Karpas-422 (cell line): Measurements from ENCODE around the gene ZC3H14. TPM values are rescaled to one million over a fixed set of nuclear protein-coding genes. Genes with fewer than 3 reads are reported as not detected.

Experiments used
- DNase-seq: peaks from one replicate; pipeline ENCODE4 v3.0.0-alpha.2; 2015
- H2AFZ ChIP-seq: fragments of 200-600 bp; sonication (generic); 2 replicates; pipeline ENCODE4 v1.6.1; 2014; ENCODE audit warnings: antibody characterized with exemption, low read length, mixed read lengths
- H3K27ac ChIP-seq: fragments of 200-600 bp; sonication (generic); 2 replicates; pipeline ENCODE4 v1.5.1; 2014; ENCODE audit warnings: mild to moderate bottlenecking, low read length, moderate library complexity
- H3K27me3 ChIP-seq: fragments of 200-600 bp; sonication (generic); 2 replicates; pipeline ENCODE4 v1.6.1; 2014; ENCODE audit warnings: low read length, mixed read lengths
- H3K36me3 ChIP-seq: fragments of 200-600 bp; sonication (generic); 2 replicates; pipeline ENCODE4 v1.6.1; 2014; ENCODE audit warnings: low read length, mixed read lengths; ENCODE audit not compliant: insufficient read depth
- H3K4me1 ChIP-seq: fragments of 200-600 bp; sonication (generic); 2 replicates; pipeline ENCODE4 v1.6.1; 2014; ENCODE audit warnings: mild to moderate bottlenecking, low read length, mixed read lengths
- H3K4me2 ChIP-seq: fragments of 200-600 bp; sonication (generic); 2 replicates; pipeline ENCODE4 v1.6.1; 2014; ENCODE audit warnings: low read length, low read depth, mild to moderate bottlenecking; ENCODE audit not compliant: poor library complexity, severe bottlenecking
- H3K4me3 ChIP-seq: fragments of 200-600 bp; sonication (generic); 2 replicates; pipeline ENCODE4 v1.5.1; 2014; ENCODE audit warnings: mild to moderate bottlenecking, antibody characterized with exemption, low read length, mixed read lengths
- H3K79me2 ChIP-seq: fragments of 200-600 bp; sonication (generic); 2 replicates; pipeline ENCODE4 v1.6.1; 2014; ENCODE audit warnings: mild to moderate bottlenecking, low read length, mixed read lengths
- H3K9ac ChIP-seq: fragments of 200-600 bp; sonication (generic); 2 replicates; pipeline ENCODE4 v1.6.0; 2014; ENCODE audit warnings: low read length
- H3K9me2 ChIP-seq: fragments of 200-600 bp; sonication (generic), shearing (Covaris generic); replicated peaks from 2 replicates; pipeline ENCODE4 v1.6.0; 2014; ENCODE audit warnings: mild to moderate bottlenecking, low read length, moderate library complexity; ENCODE audit not compliant: insufficient read depth
- H3K9me3 ChIP-seq: fragments of 300-700, 200-600 bp; sonication (generic); 2 replicates; pipeline ENCODE4 v1.6.1; 2014; ENCODE audit warnings: low read length, mixed read lengths
- H4K20me1 ChIP-seq: fragments of 200-600 bp; sonication (generic); 2 replicates; pipeline ENCODE4 v1.6.1; 2014; ENCODE audit warnings: mild to moderate bottlenecking, antibody characterized with exemption, low read length, low read depth; ENCODE audit not compliant: insufficient read depth
- small RNA-seq: library from RNA; depleted of rRNA; stranded (forward); fragments of <200 nt; gene quantifications from one replicate; pipeline ENCODE3, GENCODE V24; 2014
- total RNA-seq: library from RNA; depleted of rRNA; stranded (reverse); fragments of >200 nt; shearing (Covaris generic); gene quantifications from 2 replicates; pipeline ENCODE4 v1.2.3, GENCODE V29; 2014; ENCODE audit warnings: low replicate concordance; rRNA removed

Gene ZC3H14
- total RNA-seq, 1 experiment from 2014 or later = 91.1 TPM

DNA sequence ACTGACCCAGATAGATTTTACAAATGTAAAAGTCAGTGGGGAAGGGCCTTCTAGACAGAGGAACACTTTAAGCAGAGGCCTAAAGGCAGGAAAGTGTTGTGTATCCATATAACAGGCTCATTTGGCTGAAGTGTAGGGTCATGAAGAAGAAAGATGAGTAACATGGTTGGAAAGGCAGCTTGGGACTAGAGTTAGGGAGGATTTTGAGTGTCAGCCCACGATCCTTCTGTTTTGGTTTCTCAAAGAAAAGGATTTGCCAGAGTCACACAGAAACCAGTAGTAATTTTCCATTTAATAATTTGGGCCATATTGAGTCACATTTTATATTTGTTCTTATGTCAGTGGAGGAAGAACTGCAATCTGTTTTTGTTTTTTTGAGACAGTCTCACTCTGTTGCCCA, 76.4 kb downstream of the ZC3H14 start:
- Histone ChIP-seq H3K79me2 (no peaks in the 10 kb centered on the region), H3K9me2 (no peaks in the 10 kb centered on the region)
- DNase-seq = no peak

DNA sequence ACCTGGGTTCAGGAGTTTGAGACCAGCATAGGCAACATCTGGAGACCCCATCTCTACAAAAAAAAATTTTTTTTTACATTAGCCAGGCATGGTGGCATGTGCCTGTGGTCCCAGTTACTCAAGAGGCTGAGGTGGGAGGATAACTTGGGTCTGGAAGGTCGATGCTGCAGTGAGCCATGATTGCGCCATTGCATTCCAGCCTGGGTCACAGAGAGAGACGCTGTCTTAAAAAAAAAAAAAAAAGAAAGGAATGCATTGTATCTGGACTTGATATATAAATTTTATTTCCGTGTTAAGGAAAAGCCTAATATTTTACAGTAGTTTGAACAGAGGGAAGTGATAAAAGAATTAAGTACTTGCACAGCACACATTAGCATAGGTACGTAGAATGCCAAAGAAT, 97.2 kb downstream of the ZC3H14 start:
- no peak for DNase-seq
- no peak overlapping the region for H2AFZ ChIP-seq
- no peaks in the 10 kb centered on the region for H3K9me2 ChIP-seq
- no peak overlapping the region for H3K27ac ChIP-seq
- H3K36me3 ChIP-seq = no peaks in the 10 kb centered on the region
- no peaks in the 10 kb centered on the region for H4K20me1 ChIP-seq
- no peaks in the 10 kb centered on the region for H3K4me1 ChIP-seq
- no peaks in the 10 kb centered on the region for H3K9me3 ChIP-seq
- H3K79me2 ChIP-seq = no peaks in the 10 kb centered on the region
- no peak overlapping the region for H3K4me2 ChIP-seq
- no peak overlapping the region for H3K4me3 ChIP-seq
- H3K27me3 ChIP-seq = no peaks in the 10 kb centered on the region
- no peak overlapping the region for H3K9ac ChIP-seq

More for the DNA sequence above, 76.4 kb downstream of the ZC3H14 start:
- no peak overlapping the region for H3K4me3 ChIP-seq
- no peaks in the 10 kb centered on the region for H3K27me3 ChIP-seq
- H3K4me2 ChIP-seq = no peak overlapping the region
- no peaks in the 10 kb centered on the region for H3K36me3 ChIP-seq
- no peaks in the 10 kb centered on the region for H4K20me1 ChIP-seq
- no peak overlapping the region for H2AFZ ChIP-seq
- peaks cover 5% of the 10 kb centered on the region for H3K4me1 ChIP-seq
- H3K9ac ChIP-seq = no peak overlapping the region
- H3K27ac ChIP-seq = no peak overlapping the region
- peaks cover 6% of the 10 kb centered on the region for H3K9me3 ChIP-seq

DNA sequence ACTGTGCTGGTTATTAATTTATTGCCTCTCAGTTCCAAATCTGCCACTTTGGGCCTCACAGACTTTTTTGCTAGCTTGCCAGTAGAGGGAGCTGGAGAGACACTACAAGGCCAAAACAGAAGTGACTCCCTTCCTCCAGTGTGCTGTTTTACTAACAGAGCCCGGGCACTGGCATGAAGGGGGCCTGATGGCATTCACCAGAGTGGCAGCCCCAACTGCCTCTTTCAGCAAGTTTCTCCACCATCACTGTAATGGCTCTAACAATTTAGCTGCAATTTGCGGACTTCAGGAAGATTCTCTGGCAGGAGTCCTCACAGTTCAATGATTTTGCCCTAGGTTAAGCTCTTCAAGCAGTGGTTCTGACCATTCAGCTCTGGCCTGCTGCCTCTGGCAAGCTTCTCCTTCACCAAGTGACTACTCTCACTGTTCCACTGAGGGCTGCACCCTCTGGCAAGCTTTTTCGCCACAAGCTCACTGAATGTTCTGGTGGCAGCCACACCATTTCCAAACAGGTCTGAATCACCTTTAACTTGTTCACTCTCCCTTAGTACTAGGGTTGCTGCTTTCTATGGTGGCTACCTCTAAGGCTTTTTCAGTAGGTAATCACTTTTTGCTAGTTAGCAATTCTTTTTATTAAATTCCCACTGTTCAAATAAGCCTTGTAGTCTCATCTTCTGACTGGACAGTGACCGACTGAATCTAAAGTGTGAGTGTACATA, 104.9 kb downstream of the ZC3H14 start:
- Histone ChIP-seq H4K20me1 (peaks cover 2% of the 10 kb centered on the region; the same call in 1 of the 2 replicates), H3K36me3 (no peaks in the 10 kb centered on the region), H3K27ac (no peak overlapping the region), H3K4me1 (peaks cover 12% of the 10 kb centered on the region), H3K9ac (no peak overlapping the region), H3K4me2 (peak overlapping the region; percentile 24), H3K79me2 (no peaks in the 10 kb centered on the region), H2AFZ (peak overlapping the region; percentile 4; the same call in 1 of the 2 replicates), H3K9me2 (no peaks in the 10 kb centered on the region), H3K9me3 (no peaks in the 10 kb centered on the region), H3K4me3 (no peak overlapping the region), H3K27me3 (no peaks in the 10 kb centered on the region)
- DNase-seq = peak; percentile 92

DNA sequence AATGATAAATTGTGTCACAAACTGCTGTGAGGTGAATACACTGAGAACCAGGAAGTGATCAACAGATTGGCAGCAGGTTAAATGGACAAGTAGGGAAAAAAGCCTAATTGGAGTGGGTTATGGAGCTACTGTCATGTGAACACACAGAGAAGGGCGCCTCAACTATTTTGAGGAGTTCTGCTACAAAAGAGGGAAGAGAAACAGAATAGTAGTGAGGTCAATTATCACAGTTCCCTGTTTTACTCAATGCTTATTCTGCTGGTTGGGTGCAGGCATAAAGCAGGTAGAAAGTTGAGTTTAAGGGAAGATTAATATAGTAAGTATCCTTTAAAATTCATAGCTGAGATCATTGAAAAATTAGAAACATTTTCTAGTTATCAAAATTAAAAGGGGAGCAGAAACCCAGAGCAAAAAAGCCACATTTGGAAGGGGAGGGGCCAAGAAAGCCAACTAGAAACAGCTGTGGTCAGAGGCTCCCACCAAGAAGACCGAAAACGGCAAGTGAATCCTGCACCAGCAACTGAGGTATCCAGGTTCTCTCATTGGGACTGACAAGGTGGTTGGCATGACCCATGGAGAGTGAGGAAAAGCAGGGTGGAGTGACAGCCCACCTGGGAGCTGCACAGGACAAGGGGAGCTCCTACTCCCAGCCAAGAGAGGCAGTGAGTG, 105.7 kb downstream of the ZC3H14 start:
- no peak overlapping the region for H3K9ac ChIP-seq
- no peak overlapping the region for H3K27ac ChIP-seq
- H2AFZ ChIP-seq = 0 out of 2 replicates have a peak overlapping the region, but pooled peaks have one; percentile 4
- H3K4me1 ChIP-seq = peaks cover 12% of the 10 kb centered on the region
- no peaks in the 10 kb centered on the region for H3K79me2 ChIP-seq
- no peaks in the 10 kb centered on the region for H3K36me3 ChIP-seq
- peaks cover 2% of the 10 kb centered on the region; the same call in 1 of the 2 replicates for H4K20me1 ChIP-seq
- H3K9me2 ChIP-seq = no peaks in the 10 kb centered on the region
- no peak overlapping the region for H3K4me3 ChIP-seq
- peak; percentile 54 for DNase-seq
- H3K27me3 ChIP-seq = no peaks in the 10 kb centered on the region
- no peaks in the 10 kb centered on the region for H3K9me3 ChIP-seq
- peak overlapping the region; percentile 24 for H3K4me2 ChIP-seq

DNA sequence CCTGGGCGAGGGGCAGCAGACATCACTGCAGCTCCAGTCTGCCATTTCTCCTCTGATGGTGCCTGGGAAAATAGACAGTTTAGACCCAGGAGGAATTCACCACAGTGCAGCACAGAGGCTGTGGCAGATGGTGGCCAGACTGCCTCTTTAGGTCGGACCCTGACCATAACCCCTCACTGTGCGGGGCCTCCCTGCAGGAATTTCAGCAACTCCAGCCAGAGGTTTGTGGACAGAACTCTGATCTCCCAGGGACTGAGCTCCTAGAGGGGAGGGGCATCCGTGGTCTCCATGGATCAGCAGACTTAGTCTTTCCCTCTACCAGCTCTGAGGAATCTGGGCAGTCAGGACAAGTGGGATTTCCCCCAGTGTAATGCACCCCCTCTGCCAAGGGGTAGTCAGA, 106.5 kb downstream of the ZC3H14 start:
- H3K4me3 ChIP-seq = no peak overlapping the region
- no peak overlapping the region for H3K4me2 ChIP-seq
- H3K9me2 ChIP-seq = no peaks in the 10 kb centered on the region
- H2AFZ ChIP-seq = no peak overlapping the region
- H3K9ac ChIP-seq = no peak overlapping the region
- H3K36me3 ChIP-seq = no peaks in the 10 kb centered on the region
- H3K27ac ChIP-seq = no peak overlapping the region
- no peak for DNase-seq
- H3K4me1 ChIP-seq = peaks cover 12% of the 10 kb centered on the region
- no peaks in the 10 kb centered on the region for H3K79me2 ChIP-seq
- H3K9me3 ChIP-seq = no peaks in the 10 kb centered on the region
- no peaks in the 10 kb centered on the region for H3K27me3 ChIP-seq
- peaks cover 2% of the 10 kb centered on the region; the same call in 1 of the 2 replicates for H4K20me1 ChIP-seq

Small RNA genes lying within 50 kb of the gene (small RNA-seq; reads per million reads assigned to genes)
- gene RNU4-22P = not detected

Other genes with a start within 250 kb of the ZC3H14 start
- 0.07 and 0.76 TPM in 2 replicates for gene KCNK10, start 239.8 kb upstream of the ZC3H14 start, total RNA-seq
- gene SPATA7, start 177.4 kb upstream of the ZC3H14 start, total RNA-seq = 12.6 and 29.4 TPM in 2 replicates
- gene PTPN21, start 8.0 kb upstream of the ZC3H14 start, total RNA-seq = 0.04 TPM in 1 of 2 replicates, not detected in the other
- gene EML5, start 229.9 kb downstream of the ZC3H14 start, total RNA-seq = 0.37 and 0.79 TPM in 2 replicates